Camera-type eye (tissue), 1 donor: Measurements from ENCODE around the gene CYP46A1. TPM values are rescaled to one million over a fixed set of nuclear protein-coding genes. Genes with fewer than 3 reads are reported as not detected.

ENCODE experiments used
- total RNA-seq: library from RNA; depleted of rRNA; stranded (reverse); fragments of >200 nt; gene quantifications from one replicate; pipeline ENCODE4 v1.2.3, GENCODE V29; 2014

Gene CYP46A1
- 5.4 TPM for total RNA-seq

DNA sequence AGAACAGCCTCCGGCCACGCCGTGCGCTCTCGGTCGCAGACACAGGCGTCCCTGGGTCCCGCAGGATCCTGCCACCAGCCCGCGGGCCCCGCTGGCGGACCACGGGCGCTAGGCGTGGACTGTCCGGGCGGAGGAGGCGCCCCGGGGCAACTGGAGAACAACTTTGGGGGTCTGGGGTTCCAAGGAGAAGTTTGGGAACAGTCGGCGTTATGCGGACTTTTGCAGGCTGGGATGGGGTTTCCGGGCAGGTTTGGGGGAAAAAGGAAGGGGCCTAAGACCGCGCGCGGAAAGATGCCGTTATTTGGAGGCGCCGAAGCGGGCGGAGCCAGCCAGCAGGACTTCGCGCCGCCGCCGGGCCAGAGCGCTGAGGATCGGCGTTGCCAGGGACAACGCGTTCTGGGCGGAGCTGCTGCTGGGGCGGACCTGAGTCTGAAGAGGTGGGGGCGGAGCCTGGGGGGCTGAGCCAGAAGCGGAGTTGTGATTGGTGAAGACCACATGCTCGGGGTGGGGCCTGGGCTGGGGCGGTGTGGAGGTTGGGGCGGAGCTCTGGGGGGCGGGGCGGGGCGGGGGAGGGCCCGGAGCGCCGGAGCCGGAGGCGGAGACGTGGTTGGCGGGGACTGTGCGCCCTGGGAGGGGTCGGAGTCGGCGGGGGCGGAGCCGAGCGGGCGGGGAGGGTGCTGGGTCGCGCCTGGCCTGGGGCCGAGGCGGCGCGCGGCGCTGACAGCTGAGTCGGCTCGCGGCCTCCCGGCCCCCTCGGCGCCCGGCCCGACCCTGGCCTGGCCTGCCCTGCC lies at the start of gene CYP46A1:
Gene CYP46A1 (plus strand): TSS at position 680 of the 791 bp plus-strand sequence. CDS start 120 bp downstream, outside the sequence.

DNA sequence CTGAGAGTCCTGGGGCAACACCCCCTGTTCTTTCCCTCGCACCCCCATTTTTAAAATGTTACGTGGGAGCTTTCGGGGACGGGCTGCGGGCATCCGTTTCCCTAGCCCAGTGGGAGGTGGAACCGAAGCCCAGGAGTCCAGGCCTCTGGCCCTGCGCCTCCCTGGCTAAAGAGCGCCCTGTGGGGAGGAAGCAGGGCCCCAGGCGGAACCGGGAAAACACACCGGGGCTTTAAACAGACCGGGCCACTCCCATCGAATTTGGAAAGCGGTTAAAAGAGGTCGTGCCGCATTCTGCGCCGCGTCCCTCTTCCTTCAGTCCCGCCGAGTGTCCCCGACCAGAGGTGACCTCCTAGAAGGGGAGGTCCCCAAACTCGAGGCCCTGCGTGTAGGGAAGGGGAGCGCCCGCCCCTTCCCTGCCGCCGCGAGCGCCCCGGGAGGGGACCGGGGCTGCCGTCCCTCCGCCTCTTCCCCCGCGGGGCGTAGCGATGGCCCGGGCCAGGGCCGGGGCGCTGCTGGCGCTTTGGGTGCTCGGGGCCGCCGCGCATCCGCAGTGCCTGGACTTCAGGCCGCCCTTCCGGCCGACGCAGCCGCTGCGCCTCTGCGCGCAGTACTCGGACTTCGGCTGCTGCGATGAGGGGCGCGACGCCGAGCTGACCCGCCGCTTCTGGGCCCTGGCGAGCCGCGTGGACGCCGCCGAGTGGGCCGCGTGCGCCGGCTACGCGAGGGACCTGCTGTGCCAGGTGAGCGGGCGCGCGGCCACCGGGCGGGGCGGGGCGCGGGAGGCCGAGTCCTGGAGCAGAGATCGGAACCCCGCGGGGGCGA lies 39.2 kb upstream of the CYP46A1 start, which contains the start of gene HHIPL1:
Gene HHIPL1 (plus strand): TSS at position 407 of the 822 bp plus-strand sequence. CDS start 79 bp downstream, at position 486.

Other genes starting within 250 kb of the CYP46A1 start
- gene SETD3, start 203.4 kb upstream of the CYP46A1 start, total RNA-seq, result 107 TPM
- 45.9 TPM for gene CCNK, start 202.9 kb upstream of the CYP46A1 start, total RNA-seq
- 42.2 TPM for gene CCDC85C, start 80.1 kb upstream of the CYP46A1 start, total RNA-seq
- gene HHIPL1, start 39.2 kb upstream of the CYP46A1 start, total RNA-seq, result 11.6 TPM
- 187 TPM for gene EML1, start 109.1 kb downstream of the CYP46A1 start, total RNA-seq